NCI-H345 (cell line): Measurements from ENCODE around the gene COL4A2.

ENCODE experiments used
- DNase-seq: peaks from one replicate; lab custom pipeline; 2025; lab: John Stamatoyannopoulos, UW

The COL4A2 gene

GRCh38 chr13:110272227-110272626 lies 34.9 kb upstream of the COL4A2 start:
- DNase-seq, result no peak

DNA sequence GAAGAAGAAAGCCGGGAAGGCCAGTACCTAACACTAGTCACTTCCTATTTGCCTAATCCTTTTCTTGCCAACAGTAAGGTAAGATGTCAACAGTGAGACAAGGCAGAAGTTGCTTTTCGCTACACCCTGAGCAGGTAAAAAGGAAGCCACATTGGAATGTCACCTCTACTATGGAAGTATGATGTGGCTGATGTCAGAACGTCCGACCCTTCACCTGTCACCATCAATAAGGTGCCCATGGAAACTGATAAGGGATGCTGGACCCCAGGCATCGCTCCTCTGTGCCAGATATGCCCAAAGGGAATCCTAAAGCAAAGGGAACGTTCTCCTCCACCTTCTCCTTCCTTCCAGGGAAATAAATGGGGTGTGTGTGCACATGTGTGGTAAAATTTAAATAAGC lies 34.4 kb upstream of the COL4A2 start:
- no peak for DNase-seq

- DNase-seq, result no peak
Observed at GRCh38 chr13:110273254-110273653, 33.8 kb upstream of the COL4A2 start.

DNA sequence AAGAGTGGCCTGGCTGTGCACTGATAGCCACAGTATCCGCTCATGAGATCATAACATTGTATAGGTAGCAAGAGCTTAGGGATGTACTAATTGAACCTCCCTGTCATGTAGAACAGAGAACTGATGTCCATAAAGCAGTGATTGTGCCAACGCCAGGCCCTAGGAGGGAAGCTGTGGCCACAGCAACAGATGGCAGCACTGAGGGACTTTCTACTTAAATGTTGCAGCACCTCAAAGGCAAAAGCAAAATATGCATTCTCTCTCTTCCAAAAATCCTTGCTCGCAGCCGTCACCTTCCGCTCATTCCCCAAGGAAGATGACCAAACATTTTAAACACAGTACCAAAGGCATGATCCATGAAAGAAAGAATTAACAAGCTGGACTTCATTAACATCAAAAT lies 32.4 kb upstream of the COL4A2 start:
- DNase-seq, result no peak

DNA sequence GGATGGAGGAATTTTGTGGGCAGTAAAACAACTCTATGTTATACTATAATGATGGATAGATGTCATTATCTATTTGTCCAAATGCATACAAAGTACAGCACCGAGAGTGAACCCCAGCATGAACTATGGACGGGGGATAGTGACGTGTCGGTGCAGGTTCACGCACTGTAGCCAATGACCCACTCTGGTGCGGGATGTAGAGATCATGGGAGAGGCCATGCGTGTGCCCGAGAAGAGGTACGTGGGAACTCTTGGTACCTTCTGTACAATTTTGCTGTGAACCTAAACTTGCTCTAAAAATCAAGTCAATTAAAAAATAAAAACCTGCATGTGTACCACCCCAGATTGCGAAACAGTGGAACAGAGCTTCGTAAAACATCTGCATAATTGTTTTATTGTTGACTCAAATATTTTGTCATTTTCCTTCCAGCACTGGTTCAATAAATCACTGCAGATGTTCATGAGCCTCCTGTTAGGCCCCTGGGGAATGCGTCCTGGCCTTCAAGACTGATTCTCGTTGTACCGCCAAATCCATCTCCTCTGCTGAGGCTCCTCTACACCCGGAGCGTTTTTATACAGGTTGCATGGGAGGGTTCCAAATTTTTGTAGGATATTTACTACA lies 31.0 kb upstream of the COL4A2 start:
- no peak for DNase-seq

DNA sequence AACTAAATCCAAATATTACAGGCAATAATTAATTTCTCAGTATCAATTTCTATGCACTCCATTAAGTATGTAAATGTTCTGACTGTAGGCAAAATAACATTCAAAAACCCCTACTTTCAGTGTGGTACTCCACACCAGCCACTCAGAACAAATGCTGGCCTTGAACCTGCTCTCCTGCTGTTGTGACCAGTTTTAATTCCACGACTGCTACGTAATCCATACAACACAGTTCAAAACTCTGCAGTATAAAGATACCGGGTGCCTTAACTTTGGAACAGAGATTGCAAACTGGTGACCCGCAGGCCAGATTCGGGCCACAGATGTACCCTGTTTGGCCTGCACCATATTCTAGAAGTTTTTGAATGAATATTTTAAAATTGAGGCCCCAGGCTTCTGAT lies 30.5 kb upstream of the COL4A2 start:
- DNase-seq, result no peak

DNA sequence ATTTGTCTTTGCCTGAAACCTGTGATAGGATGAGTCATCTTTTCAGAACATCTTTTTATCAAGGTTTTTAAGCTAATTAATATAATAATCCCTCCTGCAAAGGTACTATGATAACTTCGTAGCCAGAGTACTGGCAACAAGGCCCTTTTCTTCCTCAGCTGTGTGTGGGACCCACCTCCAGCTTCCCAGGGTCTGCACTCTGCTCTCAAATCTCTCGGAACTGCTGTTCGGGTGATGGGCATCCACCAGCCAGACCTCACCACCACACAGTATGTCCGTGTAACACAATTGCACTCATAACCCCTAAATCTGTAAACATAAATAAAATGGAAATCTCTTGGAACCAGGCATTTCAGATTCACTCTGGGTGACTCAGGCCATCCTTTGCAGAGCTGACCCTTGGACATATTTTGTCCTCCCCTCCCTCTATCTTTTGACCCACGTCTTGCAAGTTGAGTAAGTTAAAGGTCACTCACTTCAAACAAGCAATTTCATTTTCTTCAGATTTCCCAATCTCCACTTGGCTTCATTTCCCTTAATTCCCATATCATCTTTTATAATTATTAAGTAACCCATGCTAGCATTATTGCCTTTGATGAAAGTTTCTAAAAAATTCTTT lies 29.6 kb upstream of the COL4A2 start:
- no peak for DNase-seq

DNA sequence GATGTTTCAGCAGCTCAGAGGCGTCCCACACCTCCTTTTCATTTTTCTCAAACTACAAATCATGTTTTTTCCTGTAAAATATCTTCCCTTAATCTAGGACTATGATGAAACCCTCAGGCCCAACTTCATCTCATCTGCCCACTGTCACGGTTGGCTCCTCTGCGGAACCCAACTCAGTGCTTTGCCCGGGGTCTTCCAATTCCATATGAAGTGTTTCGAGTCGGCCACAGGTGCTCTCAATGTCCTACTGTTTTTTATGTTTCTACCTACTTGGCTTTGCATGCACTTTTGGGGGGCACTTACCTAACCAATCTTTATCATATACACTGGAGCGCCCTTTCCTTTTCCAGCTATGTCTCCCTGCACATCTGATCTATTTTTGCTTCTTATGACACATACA lies 28.2 kb upstream of the COL4A2 start:
- DNase-seq, result no peak

GRCh38 chr13:110279684-110280083 lies 27.4 kb upstream of the COL4A2 start:
- DNase-seq, result no peak

- no peak for DNase-seq
Observed at GRCh38 chr13:110280231-110280813, 26.8 kb upstream of the COL4A2 start.

GRCh38 chr13:110280985-110281688 lies 25.9 kb upstream of the COL4A2 start:
- DNase-seq, result no peak

GRCh38 chr13:110281736-110282135 lies 25.3 kb upstream of the COL4A2 start:
- no peak for DNase-seq

DNA sequence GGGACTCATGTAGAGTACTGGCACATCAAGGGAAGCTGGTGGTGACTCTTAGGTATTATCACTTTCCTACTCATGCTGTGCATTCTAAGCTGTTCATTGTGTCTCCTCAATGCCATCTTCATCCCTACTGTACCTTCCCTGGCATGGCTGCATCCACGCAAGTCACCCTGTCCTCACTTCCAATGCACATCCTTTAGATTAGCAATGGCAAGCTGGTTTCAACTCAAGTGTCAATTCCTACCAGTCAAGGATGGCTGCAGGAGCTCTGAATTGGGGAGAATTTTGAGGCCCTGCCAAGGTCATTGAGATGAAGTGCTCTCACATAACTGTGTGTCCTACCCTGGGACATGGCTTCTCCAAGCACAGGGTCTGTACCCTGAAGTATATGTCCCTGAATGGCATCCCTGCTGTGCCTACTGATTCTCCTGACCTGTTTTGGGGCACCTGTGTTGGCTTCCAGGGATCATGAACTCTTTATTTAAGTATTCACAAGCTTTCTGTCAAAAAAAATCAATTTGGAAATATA lies 24.7 kb upstream of the COL4A2 start:
- DNase-seq, result no peak

GRCh38 chr13:110283736-110284517 lies 23.2 kb upstream of the COL4A2 start:
- DNase-seq, result no peak

- DNase-seq, result no peak
Observed at GRCh38 chr13:110284779-110285484, 22.2 kb upstream of the COL4A2 start.

DNA sequence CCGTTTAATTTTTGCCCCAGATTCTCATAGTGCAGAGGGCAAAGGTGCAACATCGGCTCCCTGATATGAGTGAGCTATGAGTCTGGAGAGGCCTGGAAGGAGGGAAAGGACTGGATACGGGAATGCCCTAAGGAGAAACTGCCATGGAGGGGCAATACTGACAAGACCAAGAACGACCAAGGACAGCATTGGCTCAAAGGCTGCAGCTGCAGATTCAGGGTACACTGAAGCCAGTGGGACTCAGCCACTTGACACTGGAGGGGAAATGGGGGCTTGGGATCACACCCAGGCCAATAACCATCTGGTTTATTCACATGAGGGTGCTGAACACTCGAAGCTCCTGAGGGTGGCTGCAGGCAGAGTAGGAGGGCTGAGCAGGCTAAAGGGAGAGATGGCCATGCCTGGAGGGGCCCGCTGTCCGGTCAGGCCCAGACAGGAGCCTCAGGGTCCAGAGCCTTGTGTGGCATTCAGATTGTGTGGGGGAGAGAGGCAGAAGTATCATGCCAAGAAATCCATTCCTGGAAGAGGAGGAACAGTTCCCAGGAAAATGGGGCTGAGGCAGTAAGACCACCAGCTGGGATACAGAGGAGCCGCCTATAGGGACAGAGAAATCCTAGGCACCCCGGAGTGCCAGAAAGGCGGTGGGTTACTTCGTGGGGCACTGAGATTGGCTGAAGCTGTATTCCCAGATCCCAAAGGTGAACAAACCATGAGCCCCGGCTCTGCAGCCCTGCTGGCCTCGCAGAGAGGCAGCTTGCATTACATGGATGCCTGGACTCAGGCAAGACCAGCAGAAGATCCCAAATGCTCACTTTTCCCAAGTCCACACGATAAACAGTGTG lies 20.9 kb upstream of the COL4A2 start:
- DNase-seq, result no peak

DNA sequence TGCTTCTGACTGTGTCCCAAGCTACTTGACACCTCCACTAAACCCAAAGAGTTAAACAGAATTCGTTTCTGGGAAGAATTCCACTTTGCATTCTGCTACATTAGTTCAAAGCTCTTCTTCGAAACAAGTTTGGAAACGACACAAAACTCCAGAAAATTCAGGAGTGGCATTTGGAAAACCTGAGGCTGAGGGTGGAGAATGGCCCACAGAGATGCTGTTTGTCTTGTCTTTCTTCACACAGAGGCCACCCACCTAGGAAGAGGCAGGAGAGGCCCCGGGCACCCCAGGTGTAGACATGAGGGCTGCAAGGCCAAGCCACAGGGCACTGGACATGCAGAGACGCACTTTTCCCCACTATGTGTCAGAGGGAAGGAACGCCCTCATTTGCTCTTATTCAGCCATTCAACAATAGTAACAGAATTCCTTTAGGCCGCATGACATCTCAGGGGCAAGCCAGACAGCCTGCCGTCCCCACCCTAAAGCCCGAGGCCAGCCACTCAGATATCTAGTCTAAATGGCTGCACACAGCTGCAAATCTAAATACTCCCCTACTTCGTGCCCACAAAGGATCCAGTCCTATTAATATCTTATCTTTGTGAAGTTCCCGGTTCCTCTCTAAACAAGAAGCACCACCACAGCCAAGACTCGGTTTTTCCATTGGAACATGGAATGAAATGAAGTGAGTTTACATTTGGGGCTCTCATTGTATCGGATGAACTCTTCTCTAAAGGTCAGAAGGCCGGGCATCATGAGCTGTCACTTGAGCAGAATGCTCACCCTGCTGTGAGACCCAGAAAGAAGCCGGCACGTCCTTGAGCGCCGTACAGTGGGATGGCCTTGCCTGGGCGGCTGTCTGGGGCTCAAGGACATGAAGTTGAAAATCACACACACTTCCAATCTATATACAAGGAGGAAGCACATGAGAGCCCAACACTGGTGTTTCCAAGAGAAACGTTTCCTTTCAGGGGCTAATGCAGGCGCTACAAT lies 20.0 kb upstream of the COL4A2 start:
- no peak for DNase-seq

- DNase-seq, result no peak
Observed at GRCh38 chr13:110289174-110289573, 17.9 kb upstream of the COL4A2 start.

- DNase-seq, result no peak
Observed at GRCh38 chr13:110289661-110290060, 17.4 kb upstream of the COL4A2 start.
